Panc1 (cell line): ENCODE measurements around the gene RAPGEF3. TPM values are rescaled to one million over a fixed set of nuclear protein-coding genes. Genes with fewer than 3 reads are reported as not detected.

ENCODE experiments used
- ATAC-seq: fragments of 200-7000 bp; cut with Tn5 transposase; 2 replicates; pipeline ENCODE4 v1.9.1; 2020; ENCODE audit warnings: mild to moderate bottlenecking, moderate library complexity
- BruUV-seq: library from RNA; stranded (reverse); fragments of 400-500 nt; replicated peaks from 2 replicates; lab custom pipeline; 2021; lab: Mats Ljungman, UMichigan
- CTCF ChIA-PET: fragments of 300-600 bp; sonication (Branson Sonifier 250); formaldehyde crosslinking; loops from one replicate; lab custom pipeline; 2022; ENCODE audit warnings: antibody characterized with exemption; lab: Charles Lee
- POLR2A ChIA-PET: fragments of 300-600 bp; sonication (Branson Sonifier 250); formaldehyde crosslinking; loops from one replicate; lab custom pipeline; 2022; ENCODE audit warnings: antibody characterized with exemption; lab: Charles Lee
- DNase-seq: peaks from one replicate; pipeline ENCODE4 v3.0.0-alpha.2; 2010; ENCODE audit warnings: low read depth, low spot score
- H3K27ac ChIP-seq: 2 replicates; pipeline ENCODE4 v1.5.1; 2011; ENCODE audit warnings: mild to moderate bottlenecking, low read length, inconsistent platforms
- H3K27me3 ChIP-seq: fragments of 200-500 bp; sonication (Bioruptor generic); 2 replicates; pipeline ENCODE4 v1.6.0; 2014; ENCODE audit warnings: low read length, inconsistent platforms; ENCODE audit not compliant: control insufficient read depth, insufficient read depth
- H3K36me3 ChIP-seq: fragments of 200-500 bp; sonication (Bioruptor generic); 2 replicates; pipeline ENCODE4 v1.5.1; 2014; ENCODE audit warnings: inconsistent platforms, mild to moderate bottlenecking, low read length, moderate library complexity; ENCODE audit not compliant: control insufficient read depth, insufficient read depth
- H3K4me1 ChIP-seq: 2 replicates; pipeline ENCODE4 v1.5.1; 2011; ENCODE audit warnings: inconsistent platforms, mild to moderate bottlenecking, low read length, moderate library complexity; ENCODE audit not compliant: control insufficient read depth, insufficient read depth
- H3K4me3 ChIP-seq, 2 experiments: 2 replicates each; pipeline ENCODE4 v1.5.1; 2011 to 2012; ENCODE audit warnings: low read depth in 2 of 2, low read length in 2 of 2, mild to moderate bottlenecking in 2 of 2, inconsistent platforms in 1 of 2, moderate library complexity in 1 of 2
- H3K9me3 ChIP-seq: fragments of 200-500 bp; sonication (Bioruptor generic); 2 replicates; pipeline ENCODE4 v1.5.1; 2014; ENCODE audit warnings: low read depth, mild to moderate bottlenecking, inconsistent platforms, low read length, moderate library complexity; ENCODE audit not compliant: control insufficient read depth, insufficient read depth
- CTCF ChIP-seq: fragments of 450-650 bp; IDR thresholded peaks from 2 replicates; pipeline ENCODE4 v1.5.1; 2017; ENCODE audit warnings: mild to moderate bottlenecking
- POLR2AphosphoS5 ChIP-seq: IDR thresholded peaks from 2 replicates; pipeline ENCODE4 v1.6.1; 2012; ENCODE audit warnings: mild to moderate bottlenecking, low read depth, low read length, moderate library complexity
- REST ChIP-seq, 2 experiments: IDR thresholded peaks; 2 replicates each; pipeline ENCODE4 v1.6.1; 2011 to 2012; ENCODE audit warnings: low read depth in 2 of 2, control low read depth in 1 of 2, low read length in 1 of 2, mild to moderate bottlenecking in 1 of 2, moderate library complexity in 1 of 2; ENCODE audit not compliant: insufficient read depth in 1 of 2
- SIN3A ChIP-seq: IDR thresholded peaks from 2 replicates; pipeline ENCODE4 v1.6.1; 2012; ENCODE audit warnings: low read depth, mild to moderate bottlenecking, low read length, moderate library complexity, borderline replicate concordance; ENCODE audit not compliant: insufficient read depth
- TCF7L2 ChIP-seq: IDR thresholded peaks from 2 replicates; pipeline ENCODE4 v1.6.1; 2011; ENCODE audit warnings: mild to moderate bottlenecking, low read depth, low read length, inconsistent platforms
- in situ Hi-C: cut with HindIII; loops from 2 replicates; pipeline ENCODE4 v1.10.0; 2016; ENCODE audit warnings: low sequenced_read_pairs, low pct_unique_long_range_greater_than_20kb
- intact Hi-C: fragments of 100-400 bp; cut with micrococcal nuclease; formaldehyde crosslinking; loops from one replicate; pipeline ENCODE4 v1.10.0; 2022; ENCODE audit not compliant: unreplicated experiment
- total RNA-seq: library from RNA; stranded (reverse); gene quantifications from one replicate; pipeline ENCODE4 v1.2.1, GENCODE V29; 2021; ENCODE audit not compliant: unreplicated experiment

Gene RAPGEF3
- total RNA-seq, 1 experiment from 2014 or later: 5.8 TPM

- no peaks in the 10 kb centered on the region for H3K27me3 ChIP-seq
- intact Hi-C loops: no loop called here
- H3K36me3 ChIP-seq: no peaks in the 10 kb centered on the region
- BruUV-seq: no TSS peak
- no peak within 1 kb of the TSS for H3K27ac ChIP-seq
- in situ Hi-C loops: no loop called here
- no peaks in the 10 kb centered on the region for H3K4me1 ChIP-seq
- no peaks in the 10 kb centered on the region for H3K9me3 ChIP-seq
- POLR2A ChIA-PET: interaction anchor here (0.6 kb wide), 1 partner anchor 48 kb away, joined by 3 read pairs; no protein-coding TSS in a partner anchor
- DNase-seq: no peak
- no peak for ATAC-seq
- CTCF ChIA-PET: interaction anchor here (0.6 to 1.2 kb wide), 3 partner anchors 15 to 113 kb away, joined by 3 to 6 read pairs (median 3); no protein-coding TSS in a partner anchor
- TF ChIP-seq SIN3A: no peak
- no peak for TF ChIP-seq TCF7L2
- TF ChIP-seq CTCF: no peak
- TF ChIP-seq REST (IDR thresholded peaks at IDR 0.05; ENCODE audit: insufficient read depth in 1 of 2, low read depth in 2 of 2, low read length in 1 of 2): no peak
- TF ChIP-seq POLR2AphosphoS5: no peak
- no peak within 1 kb of the TSS for H3K4me3 ChIP-seq
Measured at GRCh38 chr12:47725091-47725772, 33.4 kb downstream of the RAPGEF3 start, which contains the start of gene ENDOU. TSS of gene ENDOU (minus strand) at chr12:47725490. CDS start at chr12:47725413, 77 bp downstream.

- intact Hi-C loops: no loop called here
- no peak for ATAC-seq
- ChIA-PET POLR2A (no interaction called here), CTCF (no interaction called here)
- Histone ChIP-seq H3K36me3 (no peaks in the 10 kb centered on the region), H3K4me3 (no peak overlapping the region), H3K9me3 (no peaks in the 10 kb centered on the region), H3K27ac (no peak overlapping the region), H3K4me1 (no peaks in the 10 kb centered on the region), H3K27me3 (no peaks in the 10 kb centered on the region)
- no TSS peak for BruUV-seq
- in situ Hi-C loops: no loop called here
- TF ChIP-seq SIN3A (no peak), REST (IDR thresholded peaks at IDR 0.05; ENCODE audit: insufficient read depth in 1 of 2, low read depth in 2 of 2, low read length in 1 of 2) (no peak), CTCF (no peak), POLR2AphosphoS5 (no peak), TCF7L2 (no peak)
- no peak for DNase-seq
Measured at GRCh38 chr12:47722941-47723631, 35.6 kb downstream of the RAPGEF3 start.
